Ishikawa (cell line): ENCODE results near the gene PPP1R36.

Experiments used
- CEBPB ChIP-seq: IDR thresholded peaks from 2 replicates; pipeline ENCODE4 v1.6.1; 2012
- CREB1 ChIP-seq: IDR thresholded peaks from 2 replicates; pipeline ENCODE4 v1.6.1; 2012; ENCODE audit warnings: low read depth
- EGR1 ChIP-seq: IDR thresholded peaks from 2 replicates; pipeline ENCODE4 v1.6.1; 2012
- EP300 ChIP-seq: IDR thresholded peaks from 2 replicates; pipeline ENCODE4 v1.6.1; 2012; ENCODE audit warnings: borderline replicate concordance
- FOXM1 ChIP-seq: IDR thresholded peaks from 2 replicates; pipeline ENCODE4 v1.6.1; 2012; ENCODE audit warnings: low read depth, borderline replicate concordance
- NFIC ChIP-seq: IDR thresholded peaks from 2 replicates; pipeline ENCODE4 v1.6.1; 2012
- RAD21 ChIP-seq: IDR thresholded peaks from 2 replicates; pipeline ENCODE4 v1.6.1; 2012; ENCODE audit warnings: low read depth
- TCF12 ChIP-seq: IDR thresholded peaks from 2 replicates; pipeline ENCODE4 v1.6.1; 2012; ENCODE audit warnings: low read depth
- TEAD4 ChIP-seq: IDR thresholded peaks from 2 replicates; pipeline ENCODE4 v1.6.1; 2012
- YY1 ChIP-seq: IDR thresholded peaks from 2 replicates; pipeline ENCODE4 v1.6.1; 2012; ENCODE audit warnings: low read depth
- ZBTB7A ChIP-seq: IDR thresholded peaks from 2 replicates; pipeline ENCODE4 v1.6.1; 2012; ENCODE audit warnings: low read depth
- TF ChIP-seq, protein P1 (sequence below): IDR thresholded peaks from 2 replicates; pipeline ENCODE4 v1.6.1; 2012; ENCODE audit warnings: low read depth, mild to moderate bottlenecking
- TF ChIP-seq, protein P2 (sequence below): IDR thresholded peaks from 2 replicates; pipeline ENCODE4 v1.6.1; 2012
- TF ChIP-seq, protein P3 (sequence below): IDR thresholded peaks from 2 replicates; pipeline ENCODE4 v1.6.1; 2012

Gene PPP1R36

DNA sequence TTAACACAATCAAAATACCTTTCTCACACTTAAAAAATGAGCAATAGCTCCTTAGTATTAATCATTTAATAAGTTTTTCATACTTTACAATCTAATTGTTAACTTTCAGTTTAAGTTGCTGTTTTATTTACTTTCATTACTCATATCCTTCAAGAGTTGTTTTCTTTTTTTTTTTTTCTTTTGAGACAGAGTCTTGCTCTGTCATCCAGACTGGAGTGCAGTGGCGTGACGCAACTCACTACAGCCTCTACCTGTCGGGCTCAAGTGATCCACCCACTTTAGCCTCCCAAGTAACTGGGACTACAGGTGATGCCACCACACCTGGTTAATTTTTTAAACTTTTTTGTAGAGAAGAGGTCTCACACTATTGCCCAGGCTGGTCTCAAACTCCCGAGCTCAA lies 29.1 kb upstream of the PPP1R36 start:
- TF ChIP-seq CREB1: no peak
- TF ChIP-seq, protein P1, sequence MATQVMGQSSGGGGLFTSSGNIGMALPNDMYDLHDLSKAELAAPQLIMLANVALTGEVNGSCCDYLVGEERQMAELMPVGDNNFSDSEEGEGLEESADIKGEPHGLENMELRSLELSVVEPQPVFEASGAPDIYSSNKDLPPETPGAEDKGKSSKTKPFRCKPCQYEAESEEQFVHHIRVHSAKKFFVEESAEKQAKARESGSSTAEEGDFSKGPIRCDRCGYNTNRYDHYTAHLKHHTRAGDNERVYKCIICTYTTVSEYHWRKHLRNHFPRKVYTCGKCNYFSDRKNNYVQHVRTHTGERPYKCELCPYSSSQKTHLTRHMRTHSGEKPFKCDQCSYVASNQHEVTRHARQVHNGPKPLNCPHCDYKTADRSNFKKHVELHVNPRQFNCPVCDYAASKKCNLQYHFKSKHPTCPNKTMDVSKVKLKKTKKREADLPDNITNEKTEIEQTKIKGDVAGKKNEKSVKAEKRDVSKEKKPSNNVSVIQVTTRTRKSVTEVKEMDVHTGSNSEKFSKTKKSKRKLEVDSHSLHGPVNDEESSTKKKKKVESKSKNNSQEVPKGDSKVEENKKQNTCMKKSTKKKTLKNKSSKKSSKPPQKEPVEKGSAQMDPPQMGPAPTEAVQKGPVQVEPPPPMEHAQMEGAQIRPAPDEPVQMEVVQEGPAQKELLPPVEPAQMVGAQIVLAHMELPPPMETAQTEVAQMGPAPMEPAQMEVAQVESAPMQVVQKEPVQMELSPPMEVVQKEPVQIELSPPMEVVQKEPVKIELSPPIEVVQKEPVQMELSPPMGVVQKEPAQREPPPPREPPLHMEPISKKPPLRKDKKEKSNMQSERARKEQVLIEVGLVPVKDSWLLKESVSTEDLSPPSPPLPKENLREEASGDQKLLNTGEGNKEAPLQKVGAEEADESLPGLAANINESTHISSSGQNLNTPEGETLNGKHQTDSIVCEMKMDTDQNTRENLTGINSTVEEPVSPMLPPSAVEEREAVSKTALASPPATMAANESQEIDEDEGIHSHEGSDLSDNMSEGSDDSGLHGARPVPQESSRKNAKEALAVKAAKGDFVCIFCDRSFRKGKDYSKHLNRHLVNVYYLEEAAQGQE: no peak
- TF ChIP-seq, protein P2, sequence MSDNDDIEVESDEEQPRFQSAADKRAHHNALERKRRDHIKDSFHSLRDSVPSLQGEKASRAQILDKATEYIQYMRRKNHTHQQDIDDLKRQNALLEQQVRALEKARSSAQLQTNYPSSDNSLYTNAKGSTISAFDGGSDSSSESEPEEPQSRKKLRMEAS: no peak
- no peak for TF ChIP-seq TCF12
- no peak for TF ChIP-seq NFIC

DNA sequence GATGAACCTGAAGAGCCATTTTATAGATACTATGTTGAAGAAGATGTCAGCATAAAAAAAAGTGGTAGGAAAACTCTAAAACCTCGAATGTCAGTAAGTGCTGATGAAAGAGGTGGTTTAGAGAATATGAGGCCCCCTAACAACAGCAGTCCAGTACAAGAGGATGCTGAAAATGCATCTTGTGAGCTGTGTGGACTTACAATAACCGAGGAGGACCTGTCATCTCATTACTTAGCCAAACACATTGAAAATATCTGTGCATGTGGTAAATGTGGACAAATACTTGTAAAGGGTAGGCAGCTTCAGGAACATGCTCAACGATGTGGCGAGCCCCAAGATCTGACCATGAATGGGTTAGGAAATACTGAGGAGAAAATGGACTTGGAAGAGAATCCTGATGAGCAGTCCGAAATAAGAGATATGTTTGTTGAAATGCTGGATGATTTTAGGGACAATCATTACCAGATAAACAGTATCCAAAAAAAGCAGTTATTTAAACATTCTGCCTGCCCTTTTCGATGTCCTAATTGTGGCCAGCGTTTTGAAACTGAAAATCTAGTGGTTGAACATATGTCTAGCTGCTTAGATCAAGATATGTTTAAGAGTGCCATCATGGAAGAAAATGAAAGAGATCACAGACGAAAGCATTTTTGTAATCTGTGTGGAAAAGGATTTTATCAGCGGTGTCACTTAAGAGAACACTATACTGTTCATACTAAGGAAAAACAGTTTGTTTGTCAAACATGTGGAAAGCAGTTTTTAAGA lies 27.0 kb upstream of the PPP1R36 start:
- TF ChIP-seq EP300: no peak
- TF ChIP-seq FOXM1: no peak
- TF ChIP-seq YY1: no peak
- TF ChIP-seq ZBTB7A: no peak
- TF ChIP-seq, protein P1: no peak
- TF ChIP-seq TEAD4: no peak

DNA sequence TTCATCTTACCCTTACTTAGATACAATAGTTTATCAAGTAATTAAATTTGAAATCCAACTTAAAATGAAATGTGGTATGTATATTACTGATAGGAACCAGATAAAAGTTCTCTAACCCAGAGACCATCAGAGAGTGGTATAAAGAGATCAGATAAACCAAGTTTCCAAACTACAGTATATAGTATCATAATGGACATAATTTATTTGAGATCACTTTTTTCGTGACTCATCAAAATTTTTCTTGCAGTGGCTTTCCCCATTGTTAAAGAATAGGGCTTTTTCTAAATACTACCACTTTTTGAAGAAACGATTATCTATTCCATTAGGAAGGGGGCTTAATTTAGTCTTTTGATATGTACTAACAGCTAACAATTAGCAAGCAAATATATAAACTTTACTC lies 24.4 kb upstream of the PPP1R36 start:
- TF ChIP-seq FOXM1 (no peak), TEAD4 (no peak), ZBTB7A (no peak), TCF12 (no peak), EGR1 (no peak), YY1 (no peak), RAD21 (no peak), CEBPB (no peak), EP300 (no peak)
- TF ChIP-seq, protein P3, sequence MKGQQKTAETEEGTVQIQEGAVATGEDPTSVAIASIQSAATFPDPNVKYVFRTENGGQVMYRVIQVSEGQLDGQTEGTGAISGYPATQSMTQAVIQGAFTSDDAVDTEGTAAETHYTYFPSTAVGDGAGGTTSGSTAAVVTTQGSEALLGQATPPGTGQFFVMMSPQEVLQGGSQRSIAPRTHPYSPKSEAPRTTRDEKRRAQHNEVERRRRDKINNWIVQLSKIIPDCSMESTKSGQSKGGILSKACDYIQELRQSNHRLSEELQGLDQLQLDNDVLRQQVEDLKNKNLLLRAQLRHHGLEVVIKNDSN: no peak

DNA sequence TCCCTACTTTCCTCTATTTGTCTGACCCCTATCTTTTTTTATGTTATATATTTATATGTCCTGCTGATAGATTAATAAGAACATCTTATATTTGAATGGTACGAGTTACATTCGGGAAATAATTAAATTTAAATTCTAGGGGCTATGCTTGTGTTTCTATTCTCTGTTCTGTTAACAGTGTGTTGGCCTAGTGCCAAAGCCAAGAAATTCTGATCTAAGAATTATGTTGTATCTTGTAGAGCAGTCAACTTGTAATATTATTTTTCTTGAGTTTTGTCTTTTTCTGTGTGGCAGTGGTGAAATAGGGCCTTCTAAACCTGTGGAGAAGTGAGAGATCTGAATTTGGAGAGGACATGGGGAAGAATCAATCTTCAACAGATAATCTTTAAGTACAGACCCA lies 18.2 kb upstream of the PPP1R36 start:
- TF ChIP-seq, protein P1: no peak
- TF ChIP-seq NFIC (no peak), TEAD4 (no peak), EP300 (no peak), CREB1 (no peak)

DNA sequence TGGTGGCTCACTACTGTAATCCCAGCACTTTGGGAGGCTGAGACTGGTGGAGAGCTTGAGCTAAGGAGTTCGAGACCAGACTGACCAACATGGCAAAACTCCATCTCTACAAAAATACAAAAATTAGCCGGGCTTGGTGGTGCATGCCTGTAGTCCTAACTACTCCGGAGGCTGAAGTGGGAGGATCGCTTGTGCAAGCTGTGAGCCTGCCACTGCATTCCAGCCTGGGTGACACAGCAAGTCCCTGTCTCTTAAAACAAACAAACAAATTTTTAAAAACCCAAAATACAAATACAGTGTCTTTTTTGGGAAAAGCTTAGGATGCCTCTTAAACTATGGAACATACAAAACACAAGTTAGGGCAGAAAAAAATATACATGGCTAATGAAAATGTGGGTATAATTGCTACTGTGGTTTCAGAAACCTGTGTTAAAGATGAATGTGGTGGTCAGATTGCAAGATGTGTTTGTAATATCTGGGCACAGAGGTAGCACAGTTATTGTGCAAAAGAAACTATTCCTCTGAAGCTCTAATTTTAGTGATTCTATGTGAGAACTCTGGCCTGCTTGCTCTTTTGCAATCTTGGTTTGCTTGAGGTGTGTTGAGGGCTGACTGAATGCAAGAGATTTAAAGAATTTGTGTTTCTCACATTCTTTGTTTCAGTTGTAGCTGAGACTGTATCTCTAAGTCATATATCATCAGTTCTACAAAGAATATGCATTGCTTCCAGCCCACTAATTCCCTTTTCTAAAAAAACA lies 13.1 kb upstream of the PPP1R36 start:
- no peak for TF ChIP-seq RAD21
- no peak for TF ChIP-seq CEBPB
- no peak for TF ChIP-seq YY1
- no peak for TF ChIP-seq FOXM1
- no peak for TF ChIP-seq TCF12
- TF ChIP-seq, protein P1: no peak
- TF ChIP-seq TEAD4: no peak
- TF ChIP-seq, protein P3: no peak
- no peak for TF ChIP-seq ZBTB7A
